Central memory CD4-positive, alpha-beta T cell (primary cell): Measurements from ENCODE around the gene POLR3H.

Experiments used
- DNase-seq: peaks from one replicate; pipeline ENCODE4 v3.0.0; 2022

The POLR3H gene

DNA sequence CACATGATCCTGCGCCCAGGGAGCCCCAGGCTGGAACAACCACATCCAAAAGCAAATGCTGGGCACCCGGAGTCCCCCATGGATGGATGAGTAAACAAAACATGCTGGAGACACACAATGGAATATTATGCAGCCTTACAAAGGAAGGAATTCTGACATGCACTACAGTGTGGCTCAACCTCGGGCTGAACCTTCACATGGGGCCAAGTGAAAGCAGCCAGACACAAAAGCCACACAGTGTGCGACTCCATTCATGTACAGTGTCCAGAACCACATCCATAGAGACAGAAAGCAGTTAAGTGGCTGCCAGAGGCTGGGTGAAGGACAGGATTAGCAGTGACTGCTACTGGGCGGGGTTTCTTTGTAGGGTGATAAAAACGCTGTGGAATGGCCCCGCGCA is 10.1 kb downstream of the POLR3H start:
- DNase-seq = no peak

DNA sequence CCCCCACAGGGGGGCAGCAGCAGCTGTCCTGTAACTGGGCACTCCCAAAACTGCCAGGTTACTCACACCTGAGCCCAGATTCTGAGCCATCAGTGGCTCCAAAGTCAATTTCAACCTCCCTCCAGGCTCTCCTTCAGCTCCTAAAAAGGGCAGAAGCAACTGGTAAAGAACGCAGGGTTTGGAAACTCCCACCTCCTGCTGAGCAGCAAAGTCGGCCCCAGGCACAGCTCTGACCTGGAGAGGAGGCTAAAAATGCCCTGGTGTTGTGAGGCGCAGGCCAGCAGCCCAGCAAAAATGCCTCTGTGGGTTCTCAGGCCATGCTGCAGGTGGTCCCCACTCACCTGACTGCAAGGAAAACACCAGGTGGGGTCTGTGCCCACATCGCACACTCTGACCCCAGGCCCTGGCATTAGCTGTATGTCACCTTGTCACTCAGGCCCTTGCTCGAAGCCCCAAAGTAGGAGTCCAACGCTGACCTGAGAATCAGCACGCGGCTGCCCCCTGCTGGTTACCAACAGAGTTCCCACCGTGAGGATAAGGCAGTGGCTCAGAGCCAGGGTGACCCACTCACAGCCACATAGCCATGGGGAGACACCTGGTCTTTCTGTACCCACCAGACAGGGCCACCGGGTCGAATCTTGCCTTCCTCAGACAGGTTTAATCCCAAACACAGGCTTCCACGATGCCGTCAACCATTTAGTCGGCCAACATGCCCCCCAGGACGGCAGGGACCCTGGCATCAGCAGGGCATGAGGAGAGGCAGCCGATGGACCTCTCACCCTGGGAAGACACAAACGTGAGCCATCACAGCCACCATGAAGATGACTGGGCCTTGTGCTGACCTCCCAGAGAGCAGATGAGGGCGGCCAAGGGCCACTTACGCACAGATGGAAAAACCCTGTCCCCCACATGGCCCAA is 11.1 kb downstream of the POLR3H start:
- DNase-seq = peak; percentile 42

GRCh38 chr22:41531715-41532477 is 12.4 kb downstream of the POLR3H start:
- no peak for DNase-seq

DNA sequence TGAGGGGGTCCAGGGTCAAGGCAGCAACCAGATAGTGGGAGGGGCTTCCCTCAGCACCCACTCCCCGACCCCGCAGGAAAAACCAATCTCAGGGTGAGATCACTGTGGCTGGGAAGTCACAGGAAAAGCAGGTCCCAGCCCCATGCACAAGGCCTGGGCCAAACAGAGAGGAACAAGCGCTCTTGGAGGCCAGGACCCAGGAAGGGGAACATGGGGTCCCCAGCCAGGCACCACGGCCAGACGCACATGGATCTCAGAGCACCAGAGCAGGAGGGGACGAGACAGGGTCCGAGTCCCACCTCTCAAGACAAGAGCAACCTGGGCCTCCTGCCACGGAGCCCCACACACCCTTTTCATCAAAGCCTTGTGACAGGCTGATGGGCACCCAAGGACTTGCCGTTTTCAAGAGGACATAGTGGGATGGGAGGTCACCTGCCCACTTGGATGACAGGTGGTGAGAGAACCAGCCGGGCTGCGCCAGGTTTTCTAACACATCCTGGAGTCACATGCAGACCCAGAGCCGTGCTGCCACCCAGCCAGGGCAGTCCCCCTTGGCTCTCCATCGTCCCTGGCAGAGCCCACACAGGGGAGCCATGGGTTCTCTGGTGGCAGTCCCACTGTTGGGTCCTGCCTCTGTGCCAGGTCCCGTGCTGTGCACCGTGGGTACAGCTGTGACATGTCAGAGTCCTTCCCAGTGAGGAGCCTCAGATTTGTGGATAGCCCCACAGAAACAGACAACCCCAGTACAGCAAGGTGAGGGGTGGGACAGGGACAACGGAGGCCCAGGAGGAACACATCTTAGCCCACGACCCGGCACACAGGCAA is 13.2 kb downstream of the POLR3H start:
- no peak for DNase-seq

DNA sequence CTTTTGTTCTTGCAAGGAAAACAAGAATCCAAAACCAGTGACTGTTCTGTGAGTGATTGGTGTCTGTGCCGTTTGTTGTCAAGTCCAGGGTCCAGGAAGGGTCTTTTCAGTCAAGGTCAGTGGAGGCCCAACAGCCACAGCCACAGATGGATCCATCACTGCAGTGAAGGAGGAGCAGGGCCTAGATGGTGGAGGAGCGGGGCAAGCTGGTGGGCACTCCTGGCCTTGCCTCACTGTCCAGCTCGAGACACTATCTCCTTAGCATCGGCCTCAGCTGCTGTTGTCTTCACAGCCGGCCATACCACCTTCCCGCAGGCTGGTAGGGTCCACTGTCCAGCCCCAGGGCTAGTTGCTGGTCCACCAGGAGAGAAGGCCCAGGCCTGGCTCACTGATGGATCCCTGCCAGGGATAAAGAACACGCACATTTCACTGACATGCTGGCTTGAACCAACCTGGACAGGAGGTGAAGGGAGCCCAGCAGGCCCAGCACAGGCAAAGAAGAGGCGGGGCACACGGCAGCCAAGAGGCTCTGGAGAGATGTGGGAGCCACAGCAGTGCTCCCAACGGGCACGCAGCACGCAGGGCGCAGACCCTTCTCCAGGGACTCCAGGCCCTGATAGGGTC is 15.2 kb downstream of the POLR3H start:
- DNase-seq = no peak

- no peak for DNase-seq
These were observed 16.0 kb downstream of the POLR3H start for GRCh38 chr22:41528132-41528766.

- peak; percentile 54 for DNase-seq
These were observed 17.2 kb downstream of the POLR3H start for GRCh38 chr22:41526830-41527799.

DNA sequence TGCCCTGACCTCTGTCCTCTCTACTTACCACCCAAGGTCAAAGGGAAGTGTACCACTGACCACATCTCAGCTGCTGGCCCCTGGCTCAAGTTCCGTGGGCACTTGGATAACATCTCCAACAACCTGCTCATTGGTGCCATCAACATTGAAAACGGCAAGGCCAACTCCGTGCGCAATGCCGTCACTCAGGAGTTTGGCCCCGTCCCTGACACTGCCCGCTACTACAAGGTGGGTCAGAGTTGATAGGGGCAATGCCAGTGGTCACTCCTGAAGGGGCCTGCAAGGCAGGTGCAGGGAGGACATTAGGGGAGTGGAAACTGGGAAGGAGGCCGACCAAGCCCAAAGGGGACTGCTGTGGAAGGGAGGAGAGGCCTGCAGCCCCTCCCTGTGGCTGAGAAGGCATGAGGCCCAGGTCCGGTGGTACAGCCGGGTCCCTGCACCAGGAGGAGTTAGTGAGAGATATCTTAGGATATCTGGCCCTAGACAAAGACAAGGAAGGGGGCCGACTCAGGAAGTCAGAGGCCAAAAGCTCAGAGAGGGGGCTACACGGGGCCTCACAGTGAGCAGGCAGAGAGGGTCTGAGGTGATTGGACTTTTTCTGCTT is 17.9 kb downstream of the POLR3H start:
- no peak for DNase-seq

DNA sequence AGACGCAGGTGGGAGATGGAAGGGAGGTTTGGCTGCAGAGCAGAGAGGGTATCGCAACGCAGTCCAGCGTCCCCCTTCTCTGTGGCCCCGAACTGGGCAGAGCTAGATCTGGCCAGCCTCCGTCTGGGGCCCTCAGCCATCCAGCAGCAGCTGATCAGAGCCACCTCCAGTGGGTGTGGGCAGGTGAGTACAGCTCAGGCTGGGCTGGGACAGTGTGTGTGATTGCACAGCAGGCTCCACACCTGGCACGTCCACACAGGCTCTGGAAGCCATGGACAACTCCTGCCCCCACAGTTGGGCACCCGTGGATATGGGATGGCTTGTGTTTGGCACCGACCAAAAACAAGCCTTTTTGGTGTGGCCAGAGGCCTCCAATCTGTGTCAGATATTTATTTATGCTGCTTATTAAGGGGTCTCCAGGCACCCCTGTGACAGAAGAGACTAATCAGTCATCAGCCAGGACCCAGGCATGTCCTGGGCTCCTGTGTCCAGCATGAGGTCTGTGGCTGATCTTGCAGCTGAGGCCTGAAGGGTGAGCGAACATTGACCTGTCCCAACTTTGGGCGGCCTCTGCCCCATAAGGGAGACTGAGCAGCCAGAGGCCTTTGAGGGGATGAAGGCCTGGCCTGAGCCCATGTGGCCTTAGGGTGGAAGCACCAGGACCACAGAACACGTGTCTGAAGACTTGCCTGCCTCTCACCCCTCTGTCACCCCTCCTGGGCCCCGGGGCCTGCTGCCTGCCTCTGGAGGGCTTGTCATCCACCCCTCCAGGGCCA is 18.6 kb downstream of the POLR3H start:
- DNase-seq = no peak

GRCh38 chr22:41524809-41525449 is 19.3 kb downstream of the POLR3H start:
- peak; percentile 70 for DNase-seq

DNA sequence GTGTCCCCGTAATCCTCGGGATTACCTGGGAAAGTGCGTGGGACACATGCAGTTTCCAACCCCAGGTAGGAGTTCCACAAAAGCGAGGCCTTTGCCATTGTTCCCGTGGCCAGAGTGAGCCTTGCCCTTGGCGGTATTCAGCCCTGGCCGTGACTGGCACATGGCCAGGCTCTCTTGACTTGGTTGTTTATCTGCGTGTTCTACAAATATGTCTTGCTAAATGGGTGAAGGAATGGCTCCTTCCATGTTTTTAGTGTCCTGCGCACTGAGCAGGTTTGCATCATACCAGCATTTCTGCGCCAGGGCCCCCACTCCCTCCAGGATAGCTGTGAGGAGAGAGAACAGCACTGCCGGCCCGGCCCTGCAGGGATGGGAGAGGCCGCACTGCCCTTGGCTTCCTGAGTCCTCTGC is 20.0 kb downstream of the POLR3H start:
- DNase-seq = no peak

DNA sequence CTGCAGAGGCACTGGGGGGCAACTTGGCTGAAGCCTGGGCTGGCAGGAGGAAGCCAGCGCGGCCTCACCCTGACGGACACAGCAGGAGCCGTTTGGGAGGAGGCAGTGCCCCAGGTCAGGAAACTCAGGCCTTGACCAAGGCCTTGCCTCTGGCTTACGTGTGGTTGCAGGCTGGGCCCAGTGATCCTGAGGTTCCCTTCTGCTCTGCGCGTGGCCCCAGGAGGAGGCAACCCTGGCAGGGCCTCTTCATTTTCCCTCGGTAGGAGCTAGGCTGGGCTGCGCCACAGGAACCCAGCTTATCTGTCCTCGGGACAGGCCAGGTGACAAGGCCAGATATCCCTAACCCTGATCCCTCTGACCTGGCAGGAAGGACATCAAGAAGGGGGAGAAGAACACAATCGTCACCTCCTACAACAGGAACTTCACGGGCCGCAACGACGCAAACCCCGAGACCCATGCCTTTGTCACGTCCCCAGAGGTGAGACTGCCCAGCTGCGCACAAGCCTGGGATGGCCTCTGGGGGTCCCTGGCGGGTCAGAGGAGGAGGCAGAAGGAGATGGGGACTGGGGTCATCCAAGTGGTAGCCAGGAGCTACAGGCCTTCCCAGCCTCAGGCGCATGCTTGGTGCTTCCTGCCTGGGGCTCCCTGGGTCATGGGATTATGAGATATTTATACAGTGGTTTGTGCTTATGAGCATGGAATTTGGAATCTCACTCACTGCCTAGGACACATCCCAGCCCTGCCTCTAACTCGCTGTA is 20.6 kb downstream of the POLR3H start:
- no peak for DNase-seq

DNA sequence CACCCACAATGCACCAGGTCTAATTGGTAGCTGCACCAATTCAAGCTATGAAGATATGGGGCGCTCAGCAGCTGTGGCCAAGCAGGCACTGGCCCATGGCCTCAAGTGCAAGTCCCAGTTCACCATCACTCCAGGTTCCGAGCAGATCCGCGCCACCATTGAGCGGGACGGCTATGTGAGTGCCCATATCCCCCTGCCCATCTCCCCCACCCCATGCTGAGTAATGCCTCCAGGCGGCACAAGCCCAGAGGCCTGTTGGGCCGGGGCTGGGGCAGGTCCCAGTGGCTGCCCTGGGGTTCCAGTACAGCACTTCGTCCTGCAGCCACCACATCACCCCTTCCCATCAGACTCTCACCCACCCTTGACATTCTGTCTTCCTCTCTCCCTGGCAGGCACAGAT is 21.5 kb downstream of the POLR3H start:
- DNase-seq = no peak

GRCh38 chr22:41521126-41521525 is 23.1 kb downstream of the POLR3H start:
- no peak for DNase-seq

DNA sequence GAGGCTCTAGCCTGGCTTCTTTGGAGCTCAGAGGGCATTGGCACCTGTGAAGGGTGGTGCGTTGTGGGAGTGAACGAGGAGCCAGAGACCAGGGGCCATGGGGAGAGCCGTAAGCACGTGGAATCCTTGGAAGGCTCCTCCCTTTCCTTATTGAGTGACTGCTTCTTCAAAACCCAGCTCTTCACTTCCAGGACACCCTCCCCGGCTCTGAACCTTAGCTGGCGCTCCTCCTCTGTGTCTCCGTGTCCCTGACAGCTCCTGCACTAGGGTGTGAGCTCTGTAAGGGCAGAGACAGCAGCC is 26.3 kb downstream of the POLR3H start:
- DNase-seq = no peak

- DNase-seq = no peak
These were observed 26.9 kb downstream of the POLR3H start for GRCh38 chr22:41517172-41518047.

DNA sequence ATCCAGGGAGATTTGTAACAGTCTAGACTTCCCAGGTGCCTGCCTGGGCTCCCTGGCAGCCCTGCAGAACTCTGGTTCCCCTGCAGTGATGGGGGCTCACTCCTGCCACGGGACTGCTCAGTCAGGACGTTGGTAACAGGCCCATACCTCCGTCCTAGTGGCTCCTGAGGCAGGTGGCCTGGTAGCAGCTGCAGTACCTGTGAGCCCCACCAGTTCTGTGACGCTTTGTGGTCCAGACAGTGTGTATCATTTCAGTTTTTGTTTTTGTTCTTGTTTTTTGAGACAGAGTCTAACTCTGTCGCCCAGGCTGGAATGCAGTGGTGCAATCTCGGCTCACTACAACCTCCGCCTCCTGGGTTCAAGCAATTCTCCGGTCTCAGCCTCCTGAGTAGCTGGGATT is 27.8 kb downstream of the POLR3H start:
- no peak for DNase-seq
